Left renal cortex interstitium (tissue), 4 donors: ENCODE measurements around the gene RERE. TPM values are rescaled to one million over a fixed set of nuclear protein-coding genes. Genes with fewer than 3 reads are reported as not detected.
"Not testable (repeated sequence)": the region's sequence is repeated elsewhere in the genome, so short reads cannot be mapped to it uniquely, and the experiment has no call there.

Experiments
- DNase-seq, 4 donors: peaks; one replicate each; pipeline ENCODE4 v3.0.0-alpha.2; 2013; ENCODE audit warnings: low read depth in 4 of 4, low spot score in 2 of 4, missing footprints in 1 of 4
- polyA plus RNA-seq, 4 donors: library from polyadenylated mRNA; unstranded; fragments of 120-200 nt; gene quantifications; one replicate each; pipeline ENCODE4 v1.2.1, GENCODE V29; 2013; ENCODE audit not compliant: insufficient read length in 4 of 4

RERE gene
- polyA plus RNA-seq, 4 donors: 118 to 175 (median 139) TPM

DNA sequence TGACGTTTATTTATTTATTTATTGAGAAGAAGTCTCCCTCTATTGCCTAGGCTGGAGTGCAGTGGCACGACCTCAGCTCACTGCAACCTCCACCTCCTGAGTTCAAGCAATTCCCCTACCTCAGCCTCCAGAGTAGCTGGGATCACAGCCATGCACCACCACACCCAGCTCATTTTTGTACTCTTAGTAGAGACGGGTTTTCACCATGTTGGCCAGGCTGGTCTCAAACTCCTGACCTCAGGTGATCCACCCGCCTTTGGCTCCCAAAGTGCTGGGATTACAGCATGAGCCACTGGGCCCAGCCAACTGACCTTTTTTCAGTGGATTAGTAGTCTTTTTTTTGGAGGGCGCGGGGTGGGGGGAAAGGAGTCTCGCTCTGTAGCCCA, 90.6 kb downstream of the RERE start:
- DNase-seq: not testable (repeated sequence)

DNA sequence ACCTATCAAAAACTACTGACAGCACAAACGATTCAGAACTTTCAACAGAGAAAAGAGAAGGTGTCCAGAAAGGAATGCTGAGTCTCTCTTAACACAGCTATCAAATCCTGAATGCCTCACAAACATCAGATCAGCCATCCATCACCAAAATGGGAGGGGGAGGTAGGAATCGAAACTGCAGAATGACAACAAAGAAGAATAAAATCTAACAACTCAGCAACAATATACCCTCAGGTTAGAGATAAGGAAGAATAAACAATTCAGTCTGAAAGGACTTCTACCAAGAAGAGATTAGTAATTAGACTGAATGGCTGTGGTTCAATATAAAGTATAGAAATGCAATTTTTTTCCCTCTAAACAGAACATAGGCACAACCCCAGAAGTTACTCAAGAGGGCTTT, 94.4 kb downstream of the RERE start:
- no peak for DNase-seq

DNA sequence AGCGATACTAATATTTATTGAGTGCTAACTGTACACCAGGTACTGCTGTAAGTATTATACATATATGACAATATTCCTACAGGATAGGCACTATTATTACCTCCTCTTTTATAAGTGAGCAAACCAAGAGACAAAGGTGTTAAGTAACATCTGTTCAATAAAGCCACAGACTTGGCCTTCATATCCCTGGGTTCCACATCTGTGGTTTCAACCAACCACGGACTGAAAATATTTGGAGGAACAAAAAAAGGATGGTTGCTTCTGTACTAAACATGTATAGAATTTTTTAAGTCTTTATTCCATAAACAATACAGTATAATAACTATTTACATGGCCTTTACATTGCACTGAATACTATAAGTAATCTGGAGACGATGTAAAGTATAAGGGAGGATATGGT, 95.1 kb downstream of the RERE start:
- DNase-seq: no peak

DNA sequence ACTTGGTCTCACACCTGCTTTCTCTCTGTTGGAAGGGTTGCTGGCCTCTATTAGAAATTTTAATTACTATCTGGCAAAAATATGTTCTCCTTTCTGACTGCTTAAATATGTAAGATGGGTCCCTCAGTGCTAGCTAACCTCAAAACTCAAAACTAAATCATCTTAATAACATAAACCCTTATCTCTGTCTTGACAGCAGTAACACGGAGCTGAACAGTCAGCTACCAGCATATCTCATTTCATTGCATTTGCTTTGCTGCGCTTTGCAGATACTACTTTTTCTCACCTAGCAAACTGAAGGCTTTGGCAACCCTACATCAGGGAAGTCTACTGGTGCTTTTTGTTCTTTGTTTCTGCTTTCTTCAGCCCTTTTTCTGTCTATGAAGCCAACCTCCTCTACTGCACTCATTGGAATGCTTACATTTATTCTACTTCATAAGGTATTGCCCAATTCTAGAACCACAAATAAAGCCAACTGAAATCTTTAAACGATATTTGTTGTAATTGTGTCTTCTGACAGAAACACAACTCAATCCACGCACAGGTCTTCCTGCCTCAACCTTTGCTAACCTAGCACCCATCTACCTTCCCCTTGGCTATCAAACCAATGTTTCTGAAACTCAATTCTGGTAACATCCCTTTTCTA, 95.6 kb downstream of the RERE start:
- DNase-seq: no peak

DNA sequence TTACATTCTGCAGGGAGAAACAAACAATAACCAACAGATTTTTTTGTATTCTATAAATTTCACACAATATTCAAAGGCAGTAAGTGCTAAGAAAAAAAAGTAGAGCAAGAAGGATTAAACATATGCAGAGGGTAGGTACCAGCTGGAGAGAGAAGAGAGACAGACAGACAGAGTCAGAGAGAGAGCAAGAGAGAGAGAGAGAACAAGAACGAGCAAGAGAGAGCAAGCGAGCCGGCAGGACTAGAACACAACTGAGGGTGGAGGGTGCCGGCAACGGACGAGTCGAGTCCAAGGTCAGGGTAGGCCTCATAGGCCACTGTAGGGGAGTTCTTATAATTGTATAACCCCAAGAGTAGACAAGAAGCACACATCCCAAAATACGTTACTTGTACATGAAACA, 97.1 kb downstream of the RERE start:
- no peak for DNase-seq

DNA sequence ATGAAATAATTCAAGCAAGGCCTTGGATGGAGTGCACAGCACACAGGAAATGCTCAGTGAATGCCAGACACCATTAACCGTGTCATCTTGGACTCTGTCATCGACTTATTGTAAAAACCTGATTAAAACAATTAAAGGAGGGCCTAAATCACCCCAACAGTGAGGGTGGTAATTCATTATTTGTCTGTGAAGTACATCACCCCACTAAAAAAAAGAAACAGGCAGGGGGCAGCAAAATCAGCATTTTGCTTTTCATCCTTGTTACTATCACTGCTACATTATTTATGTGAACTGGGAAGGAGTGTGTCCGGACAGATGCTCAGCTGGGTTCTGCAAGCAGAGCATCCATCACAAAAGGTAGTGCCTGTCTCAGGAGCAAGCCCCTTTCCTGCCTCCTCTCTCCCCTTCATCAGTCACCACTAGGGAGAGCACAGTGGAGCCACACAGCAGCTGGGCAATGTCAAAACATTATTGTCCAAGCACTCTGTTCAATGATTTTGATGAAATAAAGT, 98.5 kb downstream of the RERE start:
- DNase-seq: no peak

DNA sequence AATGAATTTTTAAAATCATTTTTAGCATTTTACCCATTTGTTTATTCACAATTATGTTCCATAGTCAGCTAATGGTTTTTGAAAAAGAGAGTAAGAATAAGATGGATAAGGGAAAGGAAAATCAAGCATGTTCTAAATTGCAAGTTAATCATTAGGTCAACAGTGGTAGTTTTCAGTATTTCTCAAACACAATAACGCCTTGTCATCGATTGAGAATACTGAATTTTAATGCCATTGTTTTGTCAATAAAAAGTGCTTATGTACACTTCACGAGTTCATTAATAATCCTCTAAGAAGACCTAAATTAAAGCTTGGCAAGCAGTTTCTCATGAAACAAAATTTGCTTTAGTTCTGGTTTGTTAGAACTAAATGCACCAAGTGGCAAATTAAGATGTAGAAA, 100.3 kb downstream of the RERE start:
- no peak for DNase-seq

DNA sequence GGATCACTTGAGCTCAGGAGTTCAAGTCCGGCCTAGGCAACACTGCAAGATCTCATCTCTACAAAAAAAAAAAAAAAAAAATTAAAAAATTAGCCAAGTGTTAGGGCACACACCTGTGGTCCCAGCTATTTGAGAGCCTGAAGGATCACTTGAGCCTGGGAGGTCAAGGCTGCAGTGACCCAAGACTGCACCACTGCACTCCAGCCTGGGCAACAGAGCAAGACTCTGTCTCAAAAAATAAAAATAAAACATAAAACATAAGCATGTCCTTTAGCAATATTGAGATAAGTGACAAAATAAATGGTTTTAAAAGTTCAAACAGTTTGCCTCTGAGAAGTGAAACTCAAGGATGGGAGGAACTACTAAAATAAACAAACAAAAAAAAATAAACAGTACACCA, 101.2 kb downstream of the RERE start:
- DNase-seq: no peak

DNA sequence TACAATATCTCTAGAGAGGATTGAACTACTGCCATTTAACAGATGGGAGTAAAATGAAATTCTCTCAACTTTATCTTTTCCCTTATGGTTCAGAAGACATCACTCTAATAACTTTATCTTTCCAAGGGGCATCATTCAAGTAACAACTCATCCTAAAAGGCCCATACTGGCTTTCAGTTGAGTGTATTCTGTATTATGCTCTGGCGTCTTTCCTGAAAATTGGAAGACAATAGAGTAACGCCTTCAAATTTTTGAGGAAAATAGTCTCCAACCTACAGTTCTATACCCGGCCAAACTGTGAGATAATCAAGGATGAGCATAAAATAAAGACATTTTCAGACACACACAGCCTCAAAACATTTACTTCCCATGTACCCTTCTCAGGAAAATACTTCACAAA, 103.3 kb downstream of the RERE start:
- DNase-seq: no peak

DNA sequence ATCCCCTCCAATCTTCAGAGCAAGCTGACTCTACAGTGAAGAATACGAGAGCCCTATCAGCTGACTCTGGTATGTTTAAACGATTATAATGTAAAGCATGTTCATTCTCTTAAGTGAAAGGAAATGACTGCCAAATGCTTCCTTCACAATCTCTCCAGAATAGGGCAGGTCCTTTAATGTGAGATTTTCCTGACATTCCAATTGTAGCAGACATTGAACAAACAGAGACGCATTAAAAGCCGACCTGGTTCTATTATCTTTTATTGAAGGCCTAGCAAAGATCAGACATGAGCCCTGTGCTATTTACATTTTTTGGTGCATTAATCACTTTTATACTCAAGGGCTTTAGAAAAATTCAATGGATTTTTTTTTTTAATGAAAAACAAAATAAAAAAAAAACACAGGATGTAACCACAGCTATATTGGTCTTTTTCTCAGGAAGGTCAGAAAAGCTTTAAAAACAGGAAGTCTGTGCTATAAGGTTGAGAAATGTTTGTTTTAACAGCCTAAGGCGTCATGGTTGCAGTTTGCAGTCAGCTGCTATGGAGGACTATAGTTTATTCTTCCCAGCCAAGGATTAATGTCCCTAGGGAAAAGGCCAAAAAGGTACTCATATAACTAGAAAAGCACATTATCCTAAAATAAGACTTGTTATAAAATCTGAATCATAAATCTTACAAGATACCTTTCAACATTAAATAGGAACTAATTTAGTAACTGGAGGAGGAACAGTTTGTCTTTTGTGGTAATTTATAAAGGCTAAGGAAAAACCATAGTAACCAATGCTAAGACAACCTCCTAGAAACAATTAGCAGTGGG, 104.8 kb downstream of the RERE start:
- DNase-seq: peak in 1 of 4 donors; percentile 49

DNA sequence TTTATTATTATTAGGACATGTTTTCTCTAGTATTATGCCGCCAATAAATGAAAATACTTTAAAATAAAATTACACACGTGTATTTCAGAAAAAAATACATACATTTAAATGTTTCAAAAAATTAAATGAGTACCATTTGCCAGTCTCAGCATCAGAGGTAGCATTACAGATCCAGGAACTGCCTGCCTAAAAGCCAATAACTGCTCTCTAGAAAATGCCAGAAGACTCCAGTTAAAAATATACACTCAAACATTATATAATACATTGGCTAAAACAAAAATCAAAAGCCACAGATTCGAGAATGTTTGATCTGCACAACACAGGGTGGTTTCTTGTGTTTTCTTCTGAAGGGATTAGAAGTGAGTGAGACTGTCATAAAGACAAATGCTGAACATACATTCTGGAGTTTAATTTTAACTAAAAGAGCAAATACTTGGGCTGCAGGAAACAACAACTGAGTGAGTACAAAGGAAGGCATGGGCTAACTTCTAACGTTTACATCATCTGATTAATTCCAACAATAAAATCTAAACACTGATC, 105.5 kb downstream of the RERE start:
- DNase-seq: no peak

DNA sequence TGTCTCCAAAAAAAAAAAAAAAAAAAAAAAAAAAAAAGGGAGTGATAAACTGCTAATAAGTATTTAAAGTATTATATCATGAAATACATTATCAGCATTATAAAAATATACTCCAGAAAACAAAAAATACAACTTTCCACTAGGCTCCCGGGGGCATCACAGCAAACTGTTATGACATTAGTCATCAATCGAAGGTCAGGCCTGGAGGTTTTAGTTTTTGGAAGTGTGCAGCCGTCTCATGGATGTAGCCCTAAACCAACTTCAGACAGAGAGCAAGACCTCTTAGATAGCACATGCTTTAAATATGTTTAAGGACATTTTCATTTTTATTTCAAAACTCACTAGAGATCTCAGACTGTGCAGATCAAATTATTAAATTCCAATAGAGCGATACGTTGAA, 106.3 kb downstream of the RERE start:
- no peak for DNase-seq

DNA sequence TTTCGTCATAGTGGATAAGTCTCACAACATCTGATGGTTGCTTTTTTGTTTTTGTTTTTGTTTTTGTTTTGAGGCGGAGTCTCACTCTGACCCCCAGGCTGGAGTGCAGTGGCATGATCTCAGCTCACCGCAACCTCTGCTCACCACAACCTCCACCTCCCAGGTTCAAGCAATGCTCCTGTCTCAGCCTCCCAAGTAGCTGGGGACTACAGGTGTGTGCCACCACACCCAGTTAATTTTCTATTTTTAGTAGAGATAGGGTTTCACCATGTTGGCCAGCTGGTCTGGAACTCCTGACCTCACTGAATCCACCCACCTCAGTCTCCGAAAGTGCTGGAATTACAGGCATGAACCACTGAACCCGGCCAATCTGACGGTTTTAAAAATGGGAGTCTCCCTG, 109.2 kb downstream of the RERE start:
- DNase-seq: no peak

DNA sequence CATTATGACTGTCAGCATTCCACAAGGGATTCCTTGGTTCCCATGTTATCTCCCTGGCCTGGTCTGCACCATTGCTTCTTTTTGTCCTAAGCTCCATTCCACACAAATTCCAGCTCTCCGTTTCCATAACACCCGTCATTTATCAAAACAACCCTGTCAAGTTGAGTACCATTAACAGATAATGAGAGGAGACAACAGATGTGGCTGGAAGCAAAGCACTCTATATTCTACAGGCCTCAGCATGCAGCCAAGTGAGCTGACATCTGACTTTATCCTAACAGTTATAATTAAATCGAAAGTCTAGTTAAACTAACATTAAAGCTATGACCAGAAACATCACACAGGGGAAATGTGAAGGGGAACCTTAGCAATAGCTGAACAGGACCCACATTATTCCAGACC, 110.4 kb downstream of the RERE start:
- peak in 1 of 4 donors; percentile 66 for DNase-seq

DNA sequence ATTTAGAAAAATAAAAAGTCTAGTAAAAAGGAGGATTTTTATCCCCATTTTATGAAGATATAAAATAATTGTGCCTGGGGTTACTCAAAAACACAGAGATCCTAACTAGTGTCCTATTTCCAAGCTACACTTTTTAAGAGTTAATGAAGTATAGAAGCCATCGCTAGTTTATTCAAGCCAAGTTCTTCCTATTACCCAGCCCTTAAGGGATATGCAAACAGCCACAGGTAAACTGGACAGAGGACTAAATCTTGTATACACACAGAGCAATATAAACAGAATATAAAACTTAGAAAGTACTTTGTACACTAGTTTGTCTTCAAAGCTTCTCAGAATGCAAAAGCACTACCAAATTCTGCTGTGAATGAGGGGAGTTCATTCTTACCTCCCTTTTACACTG, 111.1 kb downstream of the RERE start:
- no peak for DNase-seq

DNA sequence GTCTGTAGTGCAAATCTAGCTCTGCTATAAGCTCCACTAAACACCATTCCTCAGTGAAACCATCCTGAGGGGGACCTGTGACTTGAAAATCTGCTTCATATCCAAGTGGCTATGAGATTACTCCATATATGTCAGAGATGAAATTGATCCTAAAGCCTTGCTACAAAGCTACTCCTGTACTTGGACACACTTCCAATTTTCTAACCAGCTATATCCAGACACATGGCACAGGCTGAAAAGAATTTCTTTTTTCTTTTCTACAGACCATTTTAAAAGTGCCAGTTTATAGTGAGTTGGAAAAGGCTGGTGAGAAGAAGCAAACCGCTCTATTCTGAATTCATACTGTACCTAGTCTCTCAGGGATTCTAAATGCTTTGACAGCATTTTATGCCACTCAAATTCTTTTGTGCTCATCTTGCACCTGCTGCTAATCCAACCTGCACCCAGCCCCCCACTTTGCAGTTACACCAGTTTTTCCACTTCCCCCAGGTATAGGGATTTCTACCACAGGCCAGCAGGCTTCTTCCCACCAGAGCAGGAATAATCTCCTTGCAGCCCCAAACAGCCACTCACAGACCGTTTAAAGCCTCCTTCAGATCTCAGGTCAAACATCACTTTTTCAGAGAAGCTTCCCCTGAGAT, 112.5 kb downstream of the RERE start:
- DNase-seq: no peak

DNA sequence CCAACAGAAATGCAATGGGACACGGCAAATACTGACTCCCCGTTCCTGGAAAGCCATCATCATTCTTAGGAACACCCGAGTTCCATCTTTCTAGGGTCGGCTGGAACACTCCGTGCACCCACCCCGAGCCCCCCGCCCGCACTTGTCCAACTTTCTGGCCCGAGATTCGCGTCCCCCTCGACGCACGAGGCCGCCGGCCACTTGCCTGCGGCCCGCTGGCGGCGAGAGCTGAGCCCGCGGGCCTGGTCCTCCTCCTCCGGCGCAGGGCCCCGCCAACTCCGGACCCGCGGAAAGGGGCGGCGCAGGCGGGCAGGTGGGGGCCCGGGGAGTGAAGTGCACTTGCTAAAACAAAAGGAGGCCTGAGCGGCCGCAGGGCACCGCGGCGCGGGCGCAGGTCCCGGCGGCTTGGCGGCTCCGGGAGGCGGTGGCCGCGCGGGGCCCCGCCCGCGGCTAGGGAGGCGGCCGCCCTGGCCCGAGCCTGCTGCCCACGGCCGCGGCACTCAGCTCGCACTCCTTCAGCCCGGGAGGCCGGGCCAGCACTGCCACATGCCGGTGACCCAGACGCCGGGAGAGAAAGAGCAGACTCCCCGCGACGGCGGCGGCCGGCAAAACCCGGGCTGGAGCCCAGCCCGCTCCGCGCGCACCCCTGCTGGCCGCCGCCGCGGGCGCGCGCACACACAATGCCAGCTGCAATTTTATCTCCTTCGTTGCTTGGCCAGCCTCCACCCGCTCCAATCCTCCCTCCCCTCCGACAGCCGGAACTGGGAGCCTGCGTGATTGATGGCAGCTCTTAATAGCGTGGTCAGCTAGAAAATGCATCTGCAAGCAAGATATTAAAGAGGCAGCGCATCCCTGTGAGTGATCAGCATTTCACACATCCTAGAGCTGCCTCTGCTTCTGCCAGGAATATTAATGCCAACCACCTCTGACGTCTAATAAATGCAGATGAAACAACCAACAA, 114.3 kb downstream of the RERE start:
- DNase-seq: peak in 3 of 4 donors; percentile 75 to 86 (median 82)

DNA sequence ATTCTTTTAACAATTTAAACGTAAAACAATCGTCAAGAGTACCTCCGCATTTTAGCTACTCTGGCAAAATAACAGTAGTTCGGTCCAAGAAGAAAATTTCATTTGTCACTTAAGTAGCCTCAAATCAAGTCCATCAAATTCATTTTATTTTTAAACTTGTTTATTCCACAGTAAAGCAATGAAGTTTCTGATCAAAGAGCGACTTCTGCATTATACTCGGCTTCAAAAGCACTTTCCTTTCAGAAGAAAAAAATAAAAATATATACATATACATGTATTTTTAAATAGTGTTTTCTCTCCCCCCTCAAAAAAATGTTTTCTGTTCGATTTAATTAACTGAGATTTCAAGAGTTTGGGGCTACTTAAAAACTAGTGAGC, 115.0 kb downstream of the RERE start:
- DNase-seq: no peak

DNA sequence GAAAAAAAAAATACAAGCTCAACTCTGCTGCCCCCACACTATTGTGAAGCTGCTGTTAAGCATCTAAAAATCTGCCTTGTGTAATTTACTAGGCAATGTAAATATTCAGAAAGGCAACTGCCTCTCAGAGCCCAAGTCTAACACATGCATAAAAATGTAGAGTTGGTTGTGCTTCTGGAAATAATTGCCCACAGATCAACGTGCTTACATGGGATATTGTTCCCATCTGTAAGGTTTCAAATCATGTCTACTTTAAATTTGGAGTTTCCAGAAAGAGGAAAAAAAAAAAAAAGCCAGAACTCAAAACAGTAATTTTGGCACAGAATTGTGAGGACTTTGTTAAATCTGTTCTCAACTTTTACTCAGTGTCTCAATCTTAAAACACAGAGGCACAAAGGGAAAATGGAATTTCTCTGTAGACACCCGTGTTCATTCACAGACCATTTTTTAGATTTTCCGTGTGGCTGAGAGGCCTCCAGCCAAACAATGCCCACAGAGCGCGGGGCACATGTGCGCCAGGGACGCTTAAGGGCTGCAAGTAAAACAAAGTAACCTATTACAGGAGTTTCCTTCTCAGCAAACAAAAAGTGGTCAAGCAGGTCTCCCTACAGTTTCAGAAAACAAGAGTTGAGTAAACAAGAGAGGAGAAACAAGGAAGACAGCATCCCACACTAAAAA, 115.5 kb downstream of the RERE start:
- DNase-seq: peak in 2 of 4 donors; percentile 34 to 56

DNA sequence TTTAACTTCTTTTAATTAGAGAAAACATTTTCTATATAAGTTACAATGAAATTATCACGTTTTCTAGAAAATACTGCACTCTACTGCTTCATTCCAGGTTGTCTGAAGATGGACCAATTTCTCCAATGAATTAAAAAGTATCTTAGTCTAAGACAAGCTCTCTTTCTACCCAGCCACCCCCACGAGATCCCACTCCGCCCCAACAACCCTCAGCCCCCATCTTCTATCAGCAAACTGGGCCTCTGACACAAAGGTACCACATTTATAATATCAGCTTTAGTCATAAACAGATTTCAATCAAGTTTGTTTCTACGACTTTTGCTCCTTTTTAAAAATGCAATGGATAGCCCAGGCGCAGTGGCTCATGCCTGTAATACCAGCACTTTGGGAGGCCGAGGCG, 117.8 kb downstream of the RERE start:
- no peak for DNase-seq
